ENCODE results near the gene ANKAR. TPM values are rescaled to one million over a fixed set of nuclear protein-coding genes. Genes with fewer than 3 reads are reported as not detected.
"Not testable (repeated sequence)": the region's sequence is repeated elsewhere in the genome, so short reads cannot be mapped to it uniquely, and the experiment has no call there.

The ANKAR gene
- total RNA-seq, 1 experiment from 2014 or later = 5.6 TPM

DNA sequence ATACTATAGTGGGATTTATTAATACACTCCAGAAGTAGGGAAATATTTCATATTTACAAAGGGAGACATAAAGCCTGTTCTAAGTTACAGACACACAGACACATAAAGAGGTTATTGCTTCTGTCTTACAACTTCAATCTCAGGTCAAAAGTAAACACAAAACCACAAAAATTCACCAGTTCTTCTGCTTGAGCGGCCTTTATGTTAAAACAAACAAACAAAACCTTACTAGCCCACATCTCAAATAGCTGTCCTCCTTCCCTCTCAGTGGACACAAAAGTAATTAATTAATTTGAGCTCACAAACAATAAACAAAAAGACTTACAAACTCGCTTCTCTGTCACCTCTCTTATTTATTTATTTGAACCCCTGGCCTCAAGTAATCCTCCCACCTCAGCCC is 14.7 kb upstream of the ANKAR start:
- no peak for DNase-seq (ENCODE audit: low read depth)

DNA sequence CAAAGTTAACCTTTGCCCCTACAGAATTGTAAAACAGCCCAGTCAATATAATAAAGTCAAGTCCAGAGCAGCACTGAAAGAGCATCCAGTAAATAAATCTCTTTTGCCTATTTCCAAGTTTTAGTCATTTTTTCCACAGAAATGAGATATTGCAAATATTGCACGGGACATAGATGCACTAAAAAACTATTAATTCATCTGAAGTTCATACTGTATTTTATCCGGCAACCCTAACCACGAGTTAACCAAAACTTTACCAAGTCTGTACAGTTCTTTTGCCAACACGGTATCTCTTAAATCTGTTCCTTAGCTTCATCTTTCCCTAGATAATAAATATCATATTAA is 13.7 kb upstream of the ANKAR start:
- no peak for DNase-seq (ENCODE audit: low read depth)

DNA sequence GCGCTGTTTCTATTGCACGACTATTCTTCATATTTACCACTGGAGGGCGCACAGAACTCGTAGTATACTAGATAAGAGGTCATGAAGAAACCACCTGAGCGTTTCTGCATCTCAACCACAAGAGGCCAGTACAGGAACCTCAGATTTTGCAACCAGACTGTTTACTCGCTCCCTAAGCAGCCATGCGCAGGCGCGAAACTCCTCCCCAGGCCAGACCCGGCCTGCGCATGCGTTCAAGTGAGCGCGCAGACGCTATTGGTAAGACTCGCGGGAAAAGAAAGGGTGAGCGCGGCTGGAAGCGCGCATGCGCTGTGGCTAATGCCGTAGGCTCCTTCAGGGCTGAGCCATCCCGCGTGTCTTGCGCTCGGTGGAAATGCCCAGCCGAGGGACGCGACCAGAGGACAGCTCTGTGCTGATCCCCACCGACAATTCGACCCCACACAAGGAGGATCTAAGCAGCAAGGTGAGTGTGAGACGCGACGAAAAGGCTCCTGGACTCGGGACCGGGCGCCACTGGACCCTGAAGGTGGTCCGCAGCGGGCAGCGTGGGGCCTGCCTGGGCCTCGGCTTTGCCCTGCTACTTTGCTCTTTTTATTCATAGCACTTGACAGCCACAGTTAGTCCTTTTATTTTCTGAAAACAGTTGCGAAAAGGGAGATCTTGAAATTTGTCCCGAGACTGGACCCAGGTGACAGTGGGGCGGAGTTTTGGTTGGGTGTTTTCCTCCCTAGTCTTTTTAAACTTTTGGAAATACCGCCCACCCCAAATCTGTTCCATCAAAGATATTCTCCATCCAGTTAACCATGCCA is 13.1 kb upstream of the ANKAR start, which contains the start of gene ASNSD1:
ASNSD1 (plus strand) TSS at position 312 of the 809 bp plus-strand sequence. CDS start 4,674 bp downstream, outside the sequence.
- peak; percentile 99 for DNase-seq (ENCODE audit: low read depth)

DNA sequence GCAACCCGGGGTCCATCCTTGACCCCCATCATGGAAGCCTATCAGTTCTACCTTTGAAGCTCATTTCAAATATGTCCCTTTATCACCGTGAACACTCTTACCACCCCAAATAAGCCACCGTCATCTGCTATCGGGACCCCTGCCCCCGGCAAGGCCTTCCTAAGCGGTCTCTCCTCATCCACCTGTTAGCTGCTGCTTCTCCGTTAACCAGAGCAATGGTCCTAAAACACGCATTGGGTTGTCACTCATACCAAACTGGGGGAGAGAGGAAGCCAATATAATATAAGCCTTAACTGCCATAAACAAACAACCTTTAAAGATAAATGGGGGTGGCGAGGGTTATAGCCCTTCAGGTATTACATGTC is 12.5 kb upstream of the ANKAR start:
- no peak for DNase-seq (ENCODE audit: low read depth)

DNA sequence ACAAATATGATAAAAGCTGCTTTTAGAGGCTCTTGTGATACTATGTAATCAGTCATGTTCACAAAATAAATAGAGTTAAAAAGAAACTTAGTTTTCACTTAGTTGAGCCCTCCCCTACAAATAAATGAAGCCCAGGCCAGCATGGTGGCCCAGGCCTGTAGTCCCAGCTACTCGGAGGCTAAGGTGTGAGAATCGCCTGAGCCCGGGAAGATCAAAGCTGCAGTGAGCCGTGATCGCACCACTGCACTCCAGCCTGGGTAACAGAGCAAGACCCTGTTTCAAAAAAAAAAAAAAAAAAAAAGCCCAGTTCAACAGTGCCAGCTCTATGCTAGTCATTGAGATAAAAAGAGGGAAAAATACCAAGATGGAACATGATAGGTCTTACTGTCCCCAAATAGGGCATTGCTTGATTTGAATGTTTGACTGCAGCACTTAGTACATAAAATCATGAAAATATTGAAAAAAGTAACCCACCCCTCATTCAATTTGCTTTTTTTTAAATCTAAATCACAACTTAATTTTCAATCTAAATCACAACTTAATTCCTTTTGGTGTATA is 11.7 kb upstream of the ANKAR start:
- DNase-seq (ENCODE audit: low read depth) = no peak

DNA sequence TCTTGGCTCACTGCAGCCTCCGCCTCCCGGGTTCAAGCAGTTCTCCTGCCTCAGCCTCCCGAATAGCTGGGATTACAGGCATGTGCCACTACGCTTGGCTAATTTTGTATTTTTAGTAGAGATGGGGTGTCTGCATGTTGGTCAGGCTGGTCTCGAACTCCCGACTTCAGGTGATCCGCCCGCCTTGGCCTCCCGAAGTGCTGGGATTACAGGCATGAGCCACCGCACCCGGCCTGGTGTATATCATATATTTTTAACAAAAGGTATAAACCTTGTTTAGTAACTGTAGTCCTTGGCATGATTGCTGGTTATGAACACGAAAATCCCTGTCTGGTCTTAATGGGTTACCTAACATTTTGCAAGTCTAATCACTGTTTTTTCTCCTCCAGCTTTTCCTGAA is 11.2 kb upstream of the ANKAR start:
- not testable (repeated sequence) for DNase-seq (ENCODE audit: low read depth)

DNA sequence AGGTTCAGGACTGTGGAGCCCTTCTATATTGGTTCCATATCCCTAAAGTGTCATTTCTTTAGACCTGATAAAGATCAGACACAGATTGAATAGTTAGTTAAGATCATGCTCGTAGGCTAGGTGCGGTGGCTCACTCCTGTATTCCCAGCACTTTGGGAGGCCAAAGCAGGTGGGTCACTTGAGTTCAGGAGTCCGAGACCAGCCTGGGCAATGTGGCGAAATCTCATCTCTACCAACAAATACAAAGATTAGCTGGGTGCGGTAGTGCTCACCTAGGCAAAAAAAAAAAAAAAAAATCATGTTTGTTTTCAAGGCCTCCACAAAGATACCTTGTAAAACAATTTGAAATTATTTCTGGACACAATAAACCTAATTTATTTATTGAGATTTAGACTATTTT is 4.6 kb upstream of the ANKAR start:
- DNase-seq (ENCODE audit: low read depth) = no peak

DNA sequence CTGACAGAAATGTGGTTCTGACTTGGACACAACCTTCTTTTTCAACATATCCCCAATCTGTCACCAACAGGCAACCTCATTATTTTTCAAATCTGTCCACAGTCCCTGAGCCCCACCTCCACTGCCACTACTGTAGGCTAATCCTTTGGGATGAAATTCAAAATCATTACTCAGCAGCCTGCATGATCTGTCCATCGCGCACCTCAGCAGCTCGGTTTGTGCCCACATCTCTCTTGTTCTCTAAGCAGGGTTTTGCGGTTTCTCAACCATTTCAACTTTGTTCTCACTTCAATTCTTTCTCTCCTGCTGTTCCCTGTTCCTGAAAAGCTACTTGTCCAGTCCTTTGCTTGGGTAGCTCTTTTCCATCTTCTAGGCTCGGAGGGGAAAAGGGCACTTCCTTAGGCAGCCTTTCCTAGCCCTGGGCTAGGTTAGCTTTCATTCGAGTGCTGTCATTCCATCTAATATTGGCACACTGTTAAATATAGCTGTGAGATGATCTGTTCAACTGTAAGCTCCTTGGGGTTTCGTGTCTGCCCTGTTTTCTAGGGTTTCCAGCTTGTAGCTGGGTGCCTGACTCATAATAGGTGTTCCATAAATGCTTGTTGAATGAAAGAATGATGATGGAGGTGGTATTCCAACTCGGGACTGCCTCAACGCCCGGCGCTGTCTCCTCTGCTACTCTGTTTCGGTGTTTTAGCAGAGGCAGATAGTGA is 653 bp upstream of the ANKAR start:
- DNase-seq (ENCODE audit: low read depth) = peak; percentile 43

DNA sequence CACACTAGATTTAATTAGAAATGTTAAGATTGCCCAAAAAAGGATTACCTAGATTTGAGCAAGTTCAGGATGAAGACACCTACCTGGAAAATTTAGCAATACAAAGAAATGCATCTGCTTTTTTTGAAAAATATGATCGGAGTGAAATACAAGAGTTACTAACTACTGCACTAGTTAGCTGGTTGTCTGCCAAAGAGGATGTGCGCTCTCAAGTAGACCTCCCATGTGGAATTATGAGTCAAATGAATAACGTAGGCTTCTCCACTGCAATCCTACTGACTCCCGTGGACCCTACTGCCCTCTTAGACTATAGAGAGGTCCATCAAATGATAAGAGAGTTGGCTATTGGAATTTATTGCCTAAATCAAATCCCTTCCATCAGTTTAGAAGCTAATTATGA is 2.0 kb downstream of the ANKAR start:
- peak; percentile 28 for DNase-seq (ENCODE audit: low read depth)

DNA sequence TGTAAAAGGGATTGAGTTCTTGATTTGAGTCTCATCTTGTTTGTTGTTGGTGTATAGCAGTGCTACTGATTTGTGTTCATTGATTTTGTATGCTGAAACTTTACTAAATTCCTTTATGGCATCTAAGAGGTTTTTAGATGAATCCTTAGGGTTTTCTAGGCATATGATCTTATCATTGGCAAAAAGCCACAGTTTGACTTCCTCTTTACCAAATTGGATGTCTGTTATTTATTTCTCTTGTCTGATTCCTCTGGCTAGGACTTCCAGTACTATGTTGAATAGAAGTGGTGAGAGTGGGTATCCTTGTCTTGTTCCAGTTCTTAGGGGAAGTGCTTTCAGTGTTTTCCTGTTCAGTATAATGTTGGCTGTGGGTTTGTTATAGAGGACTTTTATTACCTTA is 4.8 kb downstream of the ANKAR start:
- DNase-seq (ENCODE audit: low read depth) = no peak

DNA sequence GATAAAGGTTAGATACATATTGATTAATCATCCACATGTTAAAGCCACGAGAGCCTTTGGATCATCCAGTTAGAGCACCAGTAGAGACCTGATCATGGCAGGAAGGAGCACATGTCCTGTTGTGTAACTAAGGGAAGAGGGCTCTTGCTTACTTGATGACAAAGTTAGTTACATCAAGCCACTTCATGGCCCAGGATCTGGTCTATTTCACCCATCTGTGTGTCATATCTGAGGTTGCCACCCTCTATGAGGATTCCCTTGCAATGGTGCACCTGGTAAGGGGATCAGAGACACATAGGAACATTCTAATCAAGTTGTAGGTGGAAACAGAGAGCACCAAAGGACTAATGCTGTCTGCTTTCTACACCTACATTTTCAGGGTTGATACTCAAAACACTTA is 6.7 kb downstream of the ANKAR start:
- no peak for DNase-seq (ENCODE audit: low read depth)

DNA sequence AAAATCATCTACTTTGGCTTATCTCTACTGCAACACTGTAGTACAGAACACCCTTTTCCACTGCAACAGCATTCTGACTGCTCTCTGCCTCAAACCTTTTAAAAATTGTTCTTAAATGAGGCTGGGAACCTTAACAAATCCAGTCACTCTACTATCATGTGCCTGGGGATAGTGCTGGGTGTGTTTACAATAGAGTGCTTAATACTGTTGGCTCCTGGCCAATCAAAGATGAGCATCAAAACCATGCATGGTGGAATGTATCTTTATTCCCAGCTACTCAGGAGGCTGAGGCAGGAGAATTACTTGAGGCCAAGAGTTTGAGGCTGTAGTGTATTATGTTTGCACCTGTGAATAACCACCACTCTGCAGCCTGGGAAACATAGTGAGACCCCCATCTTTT is 7.4 kb downstream of the ANKAR start:
- no peak for DNase-seq (ENCODE audit: low read depth)

DNA sequence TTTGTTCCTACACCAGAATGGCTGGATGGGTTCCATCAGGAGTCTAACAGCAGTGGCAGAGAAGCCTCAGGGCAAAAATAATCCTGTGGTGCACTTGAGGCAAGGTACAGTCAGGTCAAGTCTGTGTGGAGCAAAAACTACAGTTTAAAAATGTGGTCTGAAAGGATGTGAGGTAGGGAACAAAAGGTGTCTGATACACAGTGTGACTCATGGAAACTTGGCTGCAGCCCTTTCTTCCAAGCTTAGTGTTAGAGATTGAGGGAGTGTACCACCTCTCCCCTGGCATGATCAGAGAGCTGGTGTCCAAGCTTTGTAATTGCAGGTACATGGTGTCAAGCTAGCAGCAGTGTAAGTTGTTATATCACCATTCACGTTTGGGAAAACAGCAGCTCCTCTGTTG is 8.9 kb downstream of the ANKAR start:
- peak; percentile 31 for DNase-seq (ENCODE audit: low read depth)

DNA sequence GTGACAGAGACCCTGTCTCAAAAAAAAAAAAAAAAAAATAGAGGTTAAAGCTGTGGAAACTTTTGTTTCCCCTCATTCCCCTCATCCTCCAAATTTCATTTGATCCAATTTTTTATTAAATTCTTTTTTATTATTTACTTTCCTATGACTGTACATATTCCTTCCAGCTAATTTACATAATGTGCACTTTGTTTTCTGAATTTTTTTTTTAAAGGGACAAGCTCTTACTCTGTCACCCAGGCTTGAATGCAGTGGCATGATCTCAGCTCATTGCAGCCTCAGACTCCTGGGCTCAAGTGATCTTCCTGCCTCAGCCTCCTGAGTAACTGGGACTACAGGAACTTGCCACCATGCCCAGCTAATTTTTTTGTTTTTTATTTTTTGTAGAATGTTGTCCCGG is 10.3 kb downstream of the ANKAR start:
- no peak for DNase-seq (ENCODE audit: low read depth)

DNA sequence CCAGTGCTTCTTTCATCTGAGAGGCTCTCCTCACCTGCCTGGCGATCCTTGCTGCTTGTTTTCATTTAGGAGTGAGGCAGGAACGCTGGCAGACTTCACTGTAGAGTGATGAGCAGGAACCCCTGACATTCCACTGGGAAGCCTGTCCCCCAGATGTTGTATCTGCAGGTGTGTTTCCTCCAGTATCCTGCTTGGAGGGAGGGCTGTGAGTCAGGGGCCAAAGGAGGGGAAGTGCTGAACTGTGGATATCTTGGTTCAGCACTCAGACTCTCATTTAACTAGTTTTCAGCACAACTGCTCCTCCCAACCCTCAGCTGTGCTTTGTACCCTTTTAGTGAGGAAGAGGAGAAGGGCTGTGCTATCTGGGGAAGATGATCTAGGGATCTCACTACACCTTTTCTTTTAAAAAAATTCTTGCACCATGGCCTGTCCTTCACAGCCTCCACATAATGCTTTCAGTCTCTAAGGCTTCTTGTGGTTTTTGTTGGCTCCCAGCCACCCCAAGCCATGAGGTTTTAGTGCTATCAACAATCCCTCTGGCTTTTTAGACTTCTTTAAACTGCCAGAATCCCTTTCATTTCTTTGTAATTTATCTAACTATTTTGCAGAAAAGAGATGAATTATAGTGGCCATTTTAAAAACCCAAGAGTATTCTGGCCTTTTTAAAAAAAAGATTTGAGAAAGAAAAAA is 11.2 kb downstream of the ANKAR start:
- DNase-seq (ENCODE audit: low read depth) = peak; percentile 71

DNA sequence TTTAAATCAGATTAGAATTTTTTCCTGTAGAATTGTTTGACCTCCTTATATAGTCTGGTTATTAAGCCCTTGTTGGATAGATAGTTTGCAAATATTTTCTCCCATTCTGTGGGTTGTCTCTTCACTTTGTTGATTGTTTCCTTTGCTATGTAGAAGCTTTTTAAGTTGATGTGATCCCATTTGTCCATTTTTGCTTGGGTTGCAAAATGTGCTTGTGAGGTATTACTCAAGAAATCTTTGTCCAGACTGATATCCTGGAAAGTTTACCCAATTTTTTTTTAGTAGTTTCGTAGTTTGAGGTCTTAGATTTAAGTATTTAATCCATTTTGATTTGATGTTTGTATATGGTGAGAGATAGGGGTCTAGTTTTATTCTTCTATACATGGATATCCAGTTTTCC is 13.3 kb downstream of the ANKAR start:
- DNase-seq (ENCODE audit: low read depth) = not testable (repeated sequence)

DNA sequence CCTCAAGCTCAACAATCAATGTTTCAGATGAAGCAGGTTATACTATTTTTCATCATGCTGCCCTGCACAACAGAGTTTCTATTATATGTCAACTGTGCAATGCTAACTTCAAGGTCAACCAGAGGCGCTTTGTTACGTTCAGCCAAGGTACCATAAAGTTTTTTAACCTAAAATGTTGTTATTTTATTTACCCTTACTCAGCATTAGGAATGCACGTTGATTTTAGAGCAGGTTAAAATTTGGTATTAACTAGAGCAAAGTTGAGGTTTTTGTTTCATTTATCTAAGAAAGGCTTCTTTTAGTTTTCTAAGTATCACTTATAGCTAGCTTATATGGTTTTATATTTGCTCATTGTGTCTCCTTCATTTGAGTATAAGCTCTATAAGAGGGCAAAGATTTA is 21.8 kb downstream of the ANKAR start:
- no peak for DNase-seq (ENCODE audit: low read depth)

DNA sequence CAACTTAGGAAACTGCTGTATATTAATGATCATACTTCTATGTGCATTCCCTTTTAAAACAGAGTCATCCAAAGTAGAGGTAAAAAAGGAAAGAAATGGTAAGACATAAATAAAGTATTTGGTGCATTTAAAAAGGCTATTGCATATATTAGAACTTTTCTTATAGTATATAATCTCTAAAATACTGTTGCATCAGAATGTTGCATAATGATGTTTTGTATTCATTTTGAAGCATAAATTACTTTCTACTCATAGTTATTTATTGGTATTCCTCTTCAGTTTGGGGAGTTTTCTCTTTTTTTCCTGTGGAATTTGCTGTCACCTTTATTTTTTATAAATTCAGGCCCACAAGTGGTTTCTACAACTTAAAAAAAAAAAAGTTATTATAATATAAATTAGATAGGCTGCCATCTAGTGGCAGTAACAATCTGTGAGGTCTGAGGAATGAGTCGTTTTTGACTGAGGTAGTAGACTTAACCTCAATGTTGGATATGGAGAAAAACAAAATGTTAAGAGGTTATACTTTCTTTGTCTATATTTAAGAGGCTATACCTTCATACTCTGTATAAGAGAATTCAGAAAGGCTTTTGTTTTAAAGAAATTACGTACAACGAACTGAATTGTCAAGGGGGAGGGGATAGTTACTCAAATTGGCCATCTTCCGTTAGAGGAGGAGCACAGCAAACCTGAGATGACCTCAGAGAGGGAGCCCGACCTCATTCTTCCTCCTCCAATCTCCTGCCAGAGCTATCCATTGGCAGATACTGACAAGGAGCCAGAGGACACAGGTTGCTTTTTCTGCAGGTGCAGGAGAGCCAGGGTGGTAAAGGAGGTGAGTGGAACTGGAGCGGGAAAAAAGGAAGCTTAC is 23.8 kb downstream of the ANKAR start:
- peak; percentile 57 for DNase-seq (ENCODE audit: low read depth)

DNA sequence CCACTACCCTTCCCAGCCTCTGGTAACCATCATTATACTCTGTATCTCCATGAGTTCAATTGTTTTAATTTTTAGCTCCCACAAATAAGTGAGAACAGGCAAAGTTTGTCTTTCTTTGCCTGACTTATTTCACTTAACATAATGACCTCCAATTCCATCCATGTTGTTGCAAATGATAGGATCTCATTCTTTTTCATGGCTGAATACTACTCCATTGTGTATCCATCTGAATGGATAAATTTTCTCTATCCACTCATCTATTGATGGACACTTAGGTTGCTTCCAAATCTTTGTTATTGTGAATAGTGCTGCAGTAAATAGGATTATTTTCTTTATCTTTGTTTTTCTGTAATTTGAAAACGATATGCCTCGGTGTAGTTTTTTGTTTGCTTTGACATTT is 26.2 kb downstream of the ANKAR start:
- DNase-seq (ENCODE audit: low read depth) = no peak

DNA sequence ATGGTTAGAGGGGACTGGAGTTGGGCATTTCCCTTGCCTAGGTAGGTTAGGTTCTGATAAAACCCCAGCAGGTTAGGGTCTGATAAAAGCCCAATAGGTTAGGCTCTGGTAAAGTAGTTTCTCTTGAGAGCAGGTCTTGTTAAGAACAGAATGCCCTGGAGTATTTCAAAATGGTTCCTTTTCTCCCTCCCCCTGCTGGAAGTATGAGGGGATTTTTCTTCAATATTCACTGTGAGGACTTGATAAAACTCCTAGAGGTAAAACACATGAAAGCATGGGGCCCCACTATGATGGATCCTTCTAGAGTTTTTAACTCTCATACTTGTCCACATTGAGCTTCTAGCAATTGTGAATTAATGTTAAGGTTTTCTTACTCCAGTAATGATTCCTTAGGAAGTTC is 27.6 kb downstream of the ANKAR start:
- DNase-seq (ENCODE audit: low read depth) = peak; percentile 10

DNA sequence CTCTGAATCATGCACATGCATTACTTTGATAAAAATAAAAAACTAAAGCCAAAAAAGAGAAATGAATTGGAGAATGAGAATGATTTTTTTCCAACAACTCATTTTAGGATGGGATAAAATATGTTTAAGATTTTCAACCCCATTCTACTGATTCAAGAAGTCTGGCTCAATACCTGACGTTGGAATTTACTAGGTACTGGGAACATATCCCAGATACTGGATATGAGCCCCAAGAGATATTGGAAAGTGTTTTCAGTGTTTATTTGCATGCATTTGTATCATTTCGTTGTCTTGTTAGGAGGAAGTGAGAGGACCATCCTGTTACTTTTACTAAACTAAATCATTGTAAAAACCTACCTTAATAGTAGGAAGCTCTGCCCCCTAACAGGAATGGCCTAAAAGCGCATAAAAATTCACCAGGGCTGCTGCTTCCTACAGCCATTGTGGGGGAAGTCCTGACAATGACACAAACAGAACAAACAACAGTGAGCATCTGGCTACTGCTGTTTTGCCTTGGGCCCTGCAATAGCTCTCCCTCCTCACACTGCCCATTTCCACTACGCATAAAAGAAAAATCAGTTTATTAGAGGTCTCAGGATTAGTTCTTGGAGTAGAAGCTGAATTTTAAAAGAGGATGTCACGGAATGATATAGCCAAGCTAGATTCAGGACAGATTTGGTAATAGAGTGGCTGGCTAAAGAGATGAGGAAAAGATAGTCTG is 35.2 kb downstream of the ANKAR start:
- DNase-seq (ENCODE audit: low read depth) = no peak

Measured in RPMI7951 (cell line).